Thyroid gland (tissue), 4 donors: ENCODE data around the gene C3orf70.

Experiments
- POLR2A ChIP-seq, 2 donors: fragments of 450-650 bp; IDR thresholded peaks; one replicate each; pipeline ENCODE4 v1.6.1; 2017; ENCODE audit warnings: antibody characterized with exemption in 2 of 2, mild to moderate bottlenecking in 2 of 2, moderate library complexity in 1 of 2
- TF ChIP-seq, protein P1 (sequence below), 6 experiments: fragments of 200-600 bp in 3 of 6; fragments of 450-650 bp in 3 of 6; sonication (generic) in 3 of 6; IDR thresholded peaks; one replicate each; pipeline ENCODE4 v1.5.1; 2016 to 2019; ENCODE audit warnings: antibody characterized with exemption in 6 of 6, mild to moderate bottlenecking in 2 of 6, inconsistent platforms in 1 of 6, moderate library complexity in 1 of 6

- TF ChIP-seq, protein P1, sequence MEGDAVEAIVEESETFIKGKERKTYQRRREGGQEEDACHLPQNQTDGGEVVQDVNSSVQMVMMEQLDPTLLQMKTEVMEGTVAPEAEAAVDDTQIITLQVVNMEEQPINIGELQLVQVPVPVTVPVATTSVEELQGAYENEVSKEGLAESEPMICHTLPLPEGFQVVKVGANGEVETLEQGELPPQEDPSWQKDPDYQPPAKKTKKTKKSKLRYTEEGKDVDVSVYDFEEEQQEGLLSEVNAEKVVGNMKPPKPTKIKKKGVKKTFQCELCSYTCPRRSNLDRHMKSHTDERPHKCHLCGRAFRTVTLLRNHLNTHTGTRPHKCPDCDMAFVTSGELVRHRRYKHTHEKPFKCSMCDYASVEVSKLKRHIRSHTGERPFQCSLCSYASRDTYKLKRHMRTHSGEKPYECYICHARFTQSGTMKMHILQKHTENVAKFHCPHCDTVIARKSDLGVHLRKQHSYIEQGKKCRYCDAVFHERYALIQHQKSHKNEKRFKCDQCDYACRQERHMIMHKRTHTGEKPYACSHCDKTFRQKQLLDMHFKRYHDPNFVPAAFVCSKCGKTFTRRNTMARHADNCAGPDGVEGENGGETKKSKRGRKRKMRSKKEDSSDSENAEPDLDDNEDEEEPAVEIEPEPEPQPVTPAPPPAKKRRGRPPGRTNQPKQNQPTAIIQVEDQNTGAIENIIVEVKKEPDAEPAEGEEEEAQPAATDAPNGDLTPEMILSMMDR (IDR thresholded peaks at IDR 0.05), result no peak
- TF ChIP-seq POLR2A (IDR thresholded peaks at IDR 0.05), result no peak
These were observed 34.5 kb upstream of the C3orf70 start for GRCh38 chr3:185187391-185187790.
